ENCODE results near the gene SIGMAR1. TPM values are rescaled to one million over a fixed set of nuclear protein-coding genes. Genes with fewer than 3 reads are reported as not detected.
A peak's percentile ranks its signal among the peaks of the same experiment; 100 is the strongest.

SIGMAR1 gene
- total RNA-seq, 1 donor from 2014 or later: 79.7 TPM

DNA sequence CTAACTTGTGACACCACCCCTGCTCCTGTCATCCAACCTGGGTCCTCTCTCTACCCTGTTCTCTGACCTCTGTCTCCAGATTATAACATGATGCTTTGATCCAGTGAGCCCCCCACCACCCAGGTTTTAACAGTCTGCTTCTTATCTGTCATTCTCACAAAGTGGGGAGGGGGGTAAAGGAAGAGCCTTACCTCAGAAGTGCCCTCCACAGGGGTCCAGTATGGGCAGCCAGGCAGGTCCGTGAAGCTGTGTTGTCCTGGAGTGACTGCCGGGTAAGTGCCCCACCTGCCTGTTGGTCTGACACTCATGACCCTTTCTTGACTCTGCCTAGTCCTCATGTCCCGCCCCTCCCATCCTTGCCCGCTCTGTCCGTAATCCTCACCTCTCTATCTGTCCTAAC lies 17.8 kb upstream of the SIGMAR1 start:
- peaks cover 41% of the 10 kb centered on the region for H3K4me1 Mint-ChIP-seq (ENCODE audit: unreplicated experiment)
- no peak for DNase-seq (ENCODE audit: extremely low spot score, unreplicated experiment)
- TF ChIP-seq, protein P1, sequence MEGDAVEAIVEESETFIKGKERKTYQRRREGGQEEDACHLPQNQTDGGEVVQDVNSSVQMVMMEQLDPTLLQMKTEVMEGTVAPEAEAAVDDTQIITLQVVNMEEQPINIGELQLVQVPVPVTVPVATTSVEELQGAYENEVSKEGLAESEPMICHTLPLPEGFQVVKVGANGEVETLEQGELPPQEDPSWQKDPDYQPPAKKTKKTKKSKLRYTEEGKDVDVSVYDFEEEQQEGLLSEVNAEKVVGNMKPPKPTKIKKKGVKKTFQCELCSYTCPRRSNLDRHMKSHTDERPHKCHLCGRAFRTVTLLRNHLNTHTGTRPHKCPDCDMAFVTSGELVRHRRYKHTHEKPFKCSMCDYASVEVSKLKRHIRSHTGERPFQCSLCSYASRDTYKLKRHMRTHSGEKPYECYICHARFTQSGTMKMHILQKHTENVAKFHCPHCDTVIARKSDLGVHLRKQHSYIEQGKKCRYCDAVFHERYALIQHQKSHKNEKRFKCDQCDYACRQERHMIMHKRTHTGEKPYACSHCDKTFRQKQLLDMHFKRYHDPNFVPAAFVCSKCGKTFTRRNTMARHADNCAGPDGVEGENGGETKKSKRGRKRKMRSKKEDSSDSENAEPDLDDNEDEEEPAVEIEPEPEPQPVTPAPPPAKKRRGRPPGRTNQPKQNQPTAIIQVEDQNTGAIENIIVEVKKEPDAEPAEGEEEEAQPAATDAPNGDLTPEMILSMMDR (conservative IDR thresholded peaks at IDR 0.05): no peak
- no peaks in the 10 kb centered on the region for H3K36me3 Mint-ChIP-seq
- H3K4me3 Mint-ChIP-seq: peak overlapping the region; percentile 9
- H3K27me3 Mint-ChIP-seq: peaks cover 3% of the 10 kb centered on the region
- H3K27ac Mint-ChIP-seq: no peak overlapping the region
- H3K9me3 Mint-ChIP-seq: no peaks in the 10 kb centered on the region

DNA sequence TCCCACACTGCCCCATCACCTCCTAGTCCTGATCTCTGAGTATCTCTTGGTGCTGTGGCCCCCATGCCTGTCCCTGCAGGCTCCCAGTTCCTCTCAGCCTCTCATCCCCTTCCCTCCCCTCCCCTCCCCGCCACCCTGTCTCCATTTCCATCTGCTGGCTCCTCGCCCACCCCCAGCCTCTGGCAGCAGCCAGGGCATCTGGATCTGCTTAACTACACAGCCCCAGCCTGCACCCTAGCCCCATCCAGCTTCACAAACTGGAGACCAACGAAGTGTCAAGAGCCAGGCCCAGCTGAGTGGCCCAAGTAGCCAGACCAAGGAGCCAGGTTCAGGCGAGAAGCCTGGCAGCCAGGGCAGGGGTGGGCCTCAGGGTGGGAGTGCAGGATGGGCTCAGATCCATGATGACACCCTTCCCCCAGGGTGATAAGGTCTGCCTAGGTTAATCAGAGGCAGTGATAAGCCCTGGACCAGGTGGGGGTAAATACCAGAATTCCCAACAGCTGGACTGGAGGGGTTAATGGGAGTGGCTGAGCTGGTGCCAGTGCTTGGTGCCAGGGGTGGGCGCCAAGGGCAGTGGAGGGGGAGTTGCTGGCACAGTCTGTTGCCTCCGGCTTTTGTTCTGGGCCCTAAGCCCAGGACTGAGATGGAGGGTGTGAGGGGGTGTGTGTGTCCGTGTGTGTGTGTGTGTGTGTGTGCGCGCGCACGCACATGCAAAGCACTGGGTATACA lies 16.9 kb upstream of the SIGMAR1 start:
- Mint-ChIP-seq H3K4me1 (ENCODE audit: unreplicated experiment) (peaks cover 41% of the 10 kb centered on the region), H3K27me3 (peaks cover 3% of the 10 kb centered on the region), H3K9me3 (no peaks in the 10 kb centered on the region), H3K36me3 (peaks cover under 1% of the 10 kb centered on the region), H3K4me3 (peak overlapping the region; percentile 75), H3K27ac (peak overlapping the region; percentile 75)
- DNase-seq (ENCODE audit: extremely low spot score, unreplicated experiment): no peak
- TF ChIP-seq, protein P1 (conservative IDR thresholded peaks at IDR 0.05): no peak

DNA sequence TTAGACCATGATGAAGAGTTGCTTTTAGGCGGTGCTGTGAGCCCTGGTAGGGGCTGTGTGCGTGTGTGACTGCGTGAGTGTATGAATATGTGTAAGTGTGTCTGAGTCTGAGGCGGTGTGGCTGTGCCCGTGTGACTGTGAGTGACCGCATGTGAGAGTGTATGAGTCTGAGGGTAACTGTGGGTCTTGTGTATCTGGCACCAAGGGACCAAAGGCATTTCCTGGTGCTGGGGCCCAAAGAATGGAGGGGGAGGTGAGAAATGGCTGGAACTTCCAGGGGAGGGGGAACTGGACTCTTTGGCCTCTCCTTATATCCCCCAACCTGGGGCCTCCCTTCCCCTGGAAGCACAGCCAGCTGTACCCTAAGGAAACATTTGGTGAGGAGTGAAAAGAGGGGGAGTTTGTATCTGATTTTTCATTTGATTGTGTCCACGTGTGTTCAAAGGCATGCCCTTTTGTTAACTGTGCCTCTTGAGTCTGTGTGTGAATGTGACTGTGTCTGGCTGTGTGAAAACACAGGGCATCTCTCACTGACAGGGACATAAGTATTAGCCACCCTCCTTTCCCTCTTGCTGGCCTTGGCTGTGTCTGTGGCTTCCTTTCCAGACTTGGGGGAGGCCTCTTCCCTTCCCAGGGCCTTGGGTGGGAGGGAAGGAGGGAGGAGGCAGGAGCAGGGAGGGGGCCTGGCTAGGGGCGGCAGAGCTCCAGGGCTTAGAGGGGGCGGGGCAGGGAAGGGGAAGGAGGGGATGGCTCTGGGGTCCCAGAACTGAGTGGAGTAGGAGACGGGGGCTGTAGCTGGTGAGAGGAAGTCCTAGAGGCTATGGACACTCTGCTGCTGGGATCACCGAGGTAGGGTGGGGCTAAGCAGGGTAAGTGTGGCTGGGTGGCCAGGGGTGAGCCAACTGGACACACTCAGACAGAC lies 15.8 kb upstream of the SIGMAR1 start:
- Mint-ChIP-seq H3K4me1 (ENCODE audit: unreplicated experiment) (peaks cover 41% of the 10 kb centered on the region), H3K27ac (peak overlapping the region; percentile 87), H3K36me3 (peaks cover 6% of the 10 kb centered on the region), H3K9me3 (no peaks in the 10 kb centered on the region), H3K27me3 (peaks cover 3% of the 10 kb centered on the region), H3K4me3 (peak overlapping the region; percentile 90)
- DNase-seq (ENCODE audit: extremely low spot score, unreplicated experiment): no peak
- TF ChIP-seq, protein P1 (conservative IDR thresholded peaks at IDR 0.05): no peak

DNA sequence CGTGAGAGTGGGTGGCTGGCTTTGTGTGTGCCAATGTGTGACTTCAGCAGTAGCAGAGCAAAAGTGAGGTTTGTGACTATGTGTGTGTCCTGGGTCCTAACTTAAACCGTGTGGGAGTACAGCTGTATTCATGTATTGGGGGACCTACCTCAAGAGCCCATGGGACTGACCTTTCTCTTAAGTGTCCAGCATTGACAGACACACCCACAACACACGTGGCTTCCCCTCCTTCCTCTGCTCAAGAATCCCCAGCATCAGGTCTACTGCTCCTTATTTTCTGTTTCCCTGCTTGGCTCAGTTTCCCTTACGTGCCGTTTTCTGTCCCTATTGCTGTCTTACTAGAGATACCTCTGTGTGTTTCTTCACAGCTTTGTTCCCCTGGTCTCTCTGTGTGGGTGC lies 15.0 kb upstream of the SIGMAR1 start:
- no peak for DNase-seq (ENCODE audit: extremely low spot score, unreplicated experiment)
- peak overlapping the region; percentile 87 for H3K27ac Mint-ChIP-seq
- peaks cover 9% of the 10 kb centered on the region for H3K36me3 Mint-ChIP-seq
- H3K4me1 Mint-ChIP-seq (ENCODE audit: unreplicated experiment): peaks cover 45% of the 10 kb centered on the region
- TF ChIP-seq, protein P1 (conservative IDR thresholded peaks at IDR 0.05): no peak
- no peaks in the 10 kb centered on the region for H3K9me3 Mint-ChIP-seq
- H3K27me3 Mint-ChIP-seq: peaks cover 3% of the 10 kb centered on the region
- H3K4me3 Mint-ChIP-seq: peak overlapping the region; percentile 90

DNA sequence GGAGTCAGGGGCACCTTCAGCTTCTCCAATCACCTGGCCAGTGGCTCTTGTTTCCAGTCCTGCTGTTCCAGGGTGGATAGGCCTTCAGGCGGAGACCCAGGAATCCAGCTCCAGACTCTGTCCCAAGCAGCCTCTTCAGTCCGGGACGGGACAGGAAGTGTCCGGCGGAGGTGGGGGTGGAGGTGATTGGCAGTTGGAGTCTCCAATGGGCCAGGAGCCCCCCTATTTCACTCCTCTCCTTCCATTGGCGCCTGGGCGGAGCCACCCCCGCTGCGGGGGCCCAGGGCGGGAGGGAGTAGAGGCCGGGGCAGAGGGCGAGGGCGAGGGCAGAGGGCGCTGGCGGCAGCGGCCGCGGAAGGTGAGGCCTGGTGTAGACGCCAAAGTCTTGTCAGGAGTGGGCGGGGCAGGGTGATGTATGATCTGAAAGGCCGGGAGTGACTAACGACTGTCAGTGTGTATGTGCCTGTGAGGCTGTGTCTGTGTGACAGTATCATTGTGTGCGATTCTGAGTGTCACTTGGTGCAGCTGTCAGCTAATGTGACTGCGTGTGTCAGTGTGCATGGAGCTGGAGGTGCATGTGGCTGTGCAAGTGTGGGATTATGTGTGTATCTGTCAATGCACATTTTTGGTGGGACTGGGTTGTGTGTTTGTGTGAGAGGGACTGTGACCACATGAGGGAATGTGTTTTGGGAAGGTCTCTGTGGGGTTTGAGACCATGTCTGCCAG lies 14.5 kb upstream of the SIGMAR1 start, which contains the start of gene IL11RA:
Gene IL11RA (plus strand): TSS at position 310 of the 726 bp plus-strand sequence. CDS start 3,033 bp downstream, outside the sequence.
- peak within 1 kb of the TSS; percentile 90 for H3K4me3 Mint-ChIP-seq
- peaks cover 50% of the 10 kb centered on the region for H3K4me1 Mint-ChIP-seq (ENCODE audit: unreplicated experiment)
- peaks cover 9% of the 10 kb centered on the region for H3K36me3 Mint-ChIP-seq
- peaks cover 3% of the 10 kb centered on the region for H3K27me3 Mint-ChIP-seq
- H3K27ac Mint-ChIP-seq: peak within 1 kb of the TSS; percentile 87
- no peaks in the 10 kb centered on the region for H3K9me3 Mint-ChIP-seq
- TF ChIP-seq, protein P1 (conservative IDR thresholded peaks at IDR 0.05): no peak
- DNase-seq (ENCODE audit: extremely low spot score, unreplicated experiment): peak; percentile 77

Data from type B pancreatic cell (in vitro differentiated cells).